Stimulated activated CD8-positive, alpha-beta memory T cell treated with anti-CD3 and anti-CD28 coated beads, Interleukin-7, amount 100 ng/mL, for 1 hour (primary cell): ENCODE results near the gene ELAPOR2.
"Not testable (repeated sequence)": the region's sequence is repeated elsewhere in the genome, so short reads cannot be mapped to it uniquely, and the experiment has no call there.

Experiments
- DNase-seq, 2 donors: peaks; one replicate each; pipeline ENCODE4 v3.0.0-alpha.2; 2020; ENCODE audit warnings: low read depth in 2 of 2

ELAPOR2 gene, protein sequence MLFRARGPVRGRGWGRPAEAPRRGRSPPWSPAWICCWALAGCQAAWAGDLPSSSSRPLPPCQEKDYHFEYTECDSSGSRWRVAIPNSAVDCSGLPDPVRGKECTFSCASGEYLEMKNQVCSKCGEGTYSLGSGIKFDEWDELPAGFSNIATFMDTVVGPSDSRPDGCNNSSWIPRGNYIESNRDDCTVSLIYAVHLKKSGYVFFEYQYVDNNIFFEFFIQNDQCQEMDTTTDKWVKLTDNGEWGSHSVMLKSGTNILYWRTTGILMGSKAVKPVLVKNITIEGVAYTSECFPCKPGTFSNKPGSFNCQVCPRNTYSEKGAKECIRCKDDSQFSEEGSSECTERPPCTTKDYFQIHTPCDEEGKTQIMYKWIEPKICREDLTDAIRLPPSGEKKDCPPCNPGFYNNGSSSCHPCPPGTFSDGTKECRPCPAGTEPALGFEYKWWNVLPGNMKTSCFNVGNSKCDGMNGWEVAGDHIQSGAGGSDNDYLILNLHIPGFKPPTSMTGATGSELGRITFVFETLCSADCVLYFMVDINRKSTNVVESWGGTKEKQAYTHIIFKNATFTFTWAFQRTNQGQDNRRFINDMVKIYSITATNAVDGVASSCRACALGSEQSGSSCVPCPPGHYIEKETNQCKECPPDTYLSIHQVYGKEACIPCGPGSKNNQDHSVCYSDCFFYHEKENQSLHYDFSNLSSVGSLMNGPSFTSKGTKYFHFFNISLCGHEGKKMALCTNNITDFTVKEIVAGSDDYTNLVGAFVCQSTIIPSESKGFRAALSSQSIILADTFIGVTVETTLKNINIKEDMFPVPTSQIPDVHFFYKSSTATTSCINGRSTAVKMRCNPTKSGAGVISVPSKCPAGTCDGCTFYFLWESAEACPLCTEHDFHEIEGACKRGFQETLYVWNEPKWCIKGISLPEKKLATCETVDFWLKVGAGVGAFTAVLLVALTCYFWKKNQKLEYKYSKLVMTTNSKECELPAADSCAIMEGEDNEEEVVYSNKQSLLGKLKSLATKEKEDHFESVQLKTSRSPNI

DNA sequence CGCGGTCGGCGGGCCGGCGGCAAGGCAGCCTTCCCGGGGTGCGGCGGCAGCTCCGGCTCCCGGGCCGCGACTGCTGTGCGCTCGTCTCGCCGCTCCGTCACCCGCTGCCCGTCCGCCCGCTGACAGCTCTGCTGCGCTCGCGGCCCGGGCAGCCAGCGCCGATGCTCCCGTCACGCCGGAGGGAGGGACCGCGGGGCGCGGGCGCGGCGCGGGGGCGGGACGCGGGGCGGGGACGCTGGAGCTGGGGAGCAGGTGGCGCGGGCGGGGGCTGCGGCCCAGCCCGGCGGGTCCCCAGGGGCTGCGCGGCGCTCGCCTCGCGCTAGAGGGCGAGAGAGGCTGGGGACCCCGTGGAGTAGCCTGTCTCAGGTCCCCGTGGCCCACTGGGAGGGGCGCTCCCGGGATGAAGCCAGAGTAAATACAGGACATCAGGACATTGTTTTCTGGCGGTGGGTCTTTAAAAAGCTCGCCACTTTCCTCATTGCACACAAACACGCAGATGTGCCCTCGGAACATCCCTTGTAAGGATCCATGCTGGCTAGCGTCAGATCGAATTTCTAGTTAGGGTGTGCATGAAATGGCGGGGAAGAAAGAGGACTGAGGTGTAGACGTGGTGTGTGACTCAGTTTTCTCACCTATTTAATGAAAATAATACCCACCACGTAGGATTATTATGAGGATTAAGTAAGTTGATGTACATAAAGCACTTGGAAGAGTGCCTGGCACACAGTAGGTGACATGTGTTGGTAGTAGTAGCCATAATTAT is at the start of gene ELAPOR2:
TSS of gene ELAPOR2 (minus strand) at position 130 of the 763 bp plus-strand sequence. CDS start 141 bp downstream, outside the sequence.
- peak; percentile 60 to 71 for DNase-seq

DNA sequence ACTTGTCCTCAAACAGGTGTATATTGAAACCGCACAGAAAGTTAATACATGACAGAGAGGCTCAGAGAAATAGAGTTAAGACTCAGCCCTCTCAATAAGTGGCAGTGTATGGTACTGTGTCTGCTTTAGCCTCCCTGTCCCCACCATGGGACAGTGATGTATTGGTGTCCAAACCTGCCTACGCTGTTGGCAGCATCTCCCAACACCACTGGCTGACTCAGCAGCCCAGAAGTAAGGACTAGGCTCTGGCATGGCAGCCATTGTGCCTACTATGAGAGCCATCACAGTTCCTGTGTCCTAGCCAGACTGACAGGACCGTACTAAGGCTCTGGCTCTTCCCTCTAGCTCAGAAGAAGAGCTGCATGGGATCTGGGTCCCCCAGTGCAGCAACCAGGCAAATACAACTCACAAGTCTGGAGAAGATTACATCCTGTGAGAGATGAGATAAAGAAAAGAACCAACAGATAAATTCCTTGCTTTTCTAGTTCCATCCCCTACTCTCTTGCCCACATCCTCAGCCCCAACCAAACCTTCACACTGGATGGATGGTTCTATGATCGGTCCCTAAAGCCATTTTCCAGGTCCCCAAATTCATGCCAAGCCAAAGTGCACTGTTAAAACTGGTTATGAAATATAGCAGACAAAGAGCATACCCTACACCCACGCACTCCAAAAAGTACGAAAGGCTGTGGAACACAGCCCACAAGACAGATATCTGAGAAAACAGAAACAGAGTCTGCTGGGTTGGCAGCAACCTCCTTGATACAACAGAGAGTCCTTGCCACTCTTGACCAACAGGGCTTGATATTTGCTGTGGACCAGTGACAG is 48.7 kb upstream of the ELAPOR2 start:
- DNase-seq: no peak

DNA sequence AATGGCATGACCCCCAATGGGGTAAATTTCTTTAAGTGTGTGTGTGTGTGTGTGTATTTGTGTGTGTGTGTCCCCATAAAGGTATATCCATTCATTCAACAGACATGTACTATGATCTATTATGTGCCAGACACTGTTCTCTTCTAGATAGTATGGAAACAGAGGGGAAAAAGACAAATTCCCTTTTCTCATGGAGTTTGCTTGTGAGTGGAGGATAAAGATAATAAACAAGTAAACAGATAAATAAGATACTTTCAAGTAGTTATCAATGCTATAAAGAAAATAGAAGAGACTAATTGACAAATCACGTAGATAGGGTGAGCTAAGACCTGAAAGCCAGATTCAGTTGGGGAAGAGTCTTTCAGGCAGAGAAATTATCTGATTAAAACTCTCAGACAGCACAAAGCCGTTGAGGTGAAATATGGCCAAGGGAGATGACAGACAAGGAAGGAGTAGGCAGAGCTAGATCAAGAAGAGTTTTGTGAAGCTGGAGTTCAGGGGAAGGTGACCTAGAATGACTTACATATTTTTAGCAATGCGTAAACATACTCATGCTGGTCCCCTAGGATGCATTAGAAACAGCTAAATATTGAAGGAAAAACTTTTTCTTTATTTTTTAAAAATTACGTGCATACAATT is 47.6 kb upstream of the ELAPOR2 start:
- no peak for DNase-seq

DNA sequence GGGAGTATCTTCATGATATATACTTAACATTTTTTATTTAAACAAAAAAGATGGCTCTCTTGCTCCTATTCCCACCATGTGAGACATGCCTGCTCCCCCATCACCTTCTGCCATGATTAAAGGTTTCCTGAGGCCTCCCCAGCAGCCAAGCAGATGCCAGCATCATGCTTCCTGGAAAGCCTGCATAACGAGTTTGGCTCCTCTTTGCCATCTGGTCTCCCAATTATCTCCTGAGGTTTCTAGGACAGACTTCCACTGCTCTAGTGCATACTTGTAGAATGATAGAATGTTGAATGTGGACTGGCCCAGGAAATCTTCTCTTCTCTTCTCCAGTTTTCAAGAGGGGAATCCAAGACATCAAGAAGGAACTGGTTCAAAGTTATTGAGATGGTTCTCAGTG is 45.9 kb upstream of the ELAPOR2 start:
- no peak for DNase-seq

DNA sequence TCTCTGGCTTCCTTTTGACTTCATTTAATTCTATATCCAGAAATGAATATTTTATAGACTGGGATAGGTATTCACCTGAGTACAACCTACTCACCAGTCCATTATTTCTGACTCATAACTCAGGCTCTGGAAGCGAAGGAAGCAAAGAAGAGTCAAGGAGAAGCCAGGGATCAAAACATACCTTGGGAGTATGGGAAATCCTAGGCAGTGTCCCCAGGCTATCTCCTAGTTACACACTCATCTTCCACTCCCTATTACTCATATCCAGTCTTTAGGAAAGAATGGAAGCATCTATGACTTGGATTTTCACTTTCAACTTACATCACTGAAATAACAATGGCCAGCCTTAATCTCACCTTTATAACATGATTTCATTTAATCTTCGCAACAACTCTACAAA is 40.9 kb upstream of the ELAPOR2 start:
- DNase-seq: no peak

DNA sequence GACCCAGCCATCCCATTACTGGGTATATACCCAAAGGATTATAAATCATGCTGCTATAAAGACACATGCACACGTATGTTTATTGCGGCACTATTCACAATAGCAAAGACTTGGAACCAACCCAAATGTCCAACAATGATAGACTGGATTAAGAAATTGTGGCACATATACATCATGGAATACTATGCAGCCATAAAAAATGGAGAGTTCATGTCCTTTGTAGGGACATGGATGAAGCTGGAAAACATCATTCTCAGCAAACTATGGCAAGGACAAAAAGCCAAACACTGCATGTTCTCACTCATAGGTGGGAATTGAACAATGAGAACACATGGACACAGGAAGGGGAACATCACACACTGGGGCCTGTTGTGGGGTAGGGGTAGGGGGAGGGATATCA is 37.9 kb upstream of the ELAPOR2 start:
- not testable (repeated sequence) for DNase-seq

DNA sequence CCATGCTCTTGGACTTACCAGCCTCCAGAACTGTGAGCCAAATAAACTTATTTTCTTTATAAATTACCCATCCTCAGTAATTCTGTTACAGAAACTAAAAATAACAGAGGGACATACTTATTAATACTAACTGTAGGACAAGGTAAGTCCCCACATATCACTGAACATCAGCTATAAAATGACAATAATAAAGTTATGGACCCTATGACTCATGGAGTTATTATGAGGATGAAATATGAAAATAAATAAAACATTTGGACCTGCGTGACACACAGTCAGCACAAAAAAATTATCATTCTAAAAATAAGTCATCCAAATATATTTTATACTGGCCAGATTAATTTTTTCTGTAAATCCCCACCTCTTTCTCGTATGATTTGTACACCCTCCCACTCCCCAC is 34.9 kb upstream of the ELAPOR2 start:
- DNase-seq: no peak

DNA sequence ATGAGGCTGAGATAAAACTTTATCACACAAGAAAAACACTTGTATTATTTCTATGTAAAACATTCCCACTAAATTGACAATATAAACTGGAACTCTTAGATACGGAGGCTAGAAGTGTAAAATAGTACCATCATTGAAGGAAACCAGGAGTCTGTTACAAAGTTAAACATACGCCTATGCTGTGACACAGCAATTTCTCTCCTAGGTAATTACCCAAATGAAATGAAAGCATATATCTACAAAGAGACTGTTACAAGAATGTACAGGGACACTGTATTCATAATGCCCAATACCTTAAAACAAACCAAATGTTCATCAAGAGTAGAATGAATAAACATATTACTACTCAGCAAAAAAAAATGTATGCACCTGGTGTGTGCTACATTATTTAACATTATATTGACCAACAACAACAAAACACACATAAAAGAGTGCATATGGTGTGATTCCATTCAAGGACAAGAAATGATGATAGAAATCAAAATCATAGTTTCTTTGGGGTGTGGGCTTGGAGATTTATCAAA is 33.2 kb upstream of the ELAPOR2 start:
- DNase-seq: no peak

DNA sequence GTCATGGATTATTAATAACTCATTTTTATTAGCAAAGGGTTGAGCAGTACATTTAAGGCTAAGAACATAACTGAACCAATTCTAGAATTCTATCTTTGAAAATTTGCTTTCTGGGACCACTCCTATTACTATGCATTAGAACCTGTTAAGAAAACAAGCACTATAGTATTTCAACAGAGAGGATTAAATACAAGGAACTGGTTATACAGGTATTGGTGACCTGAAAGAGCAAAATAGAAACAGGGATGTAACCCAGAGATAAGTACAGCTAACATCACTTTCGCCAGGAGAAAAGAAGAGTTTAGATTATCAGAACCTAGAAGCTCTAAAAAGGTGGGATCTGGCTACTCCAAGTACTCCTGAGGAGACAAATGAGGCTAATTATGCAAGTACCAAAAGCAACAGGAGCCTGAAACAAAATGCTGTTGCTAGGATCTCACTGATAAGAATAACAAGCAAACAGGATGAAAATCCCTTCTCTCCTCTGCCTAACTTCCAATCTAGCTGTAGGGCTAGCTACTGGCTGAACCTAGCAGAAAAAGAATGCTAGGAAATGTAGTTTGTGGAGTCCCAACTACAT is 32.1 kb upstream of the ELAPOR2 start:
- no peak for DNase-seq

DNA sequence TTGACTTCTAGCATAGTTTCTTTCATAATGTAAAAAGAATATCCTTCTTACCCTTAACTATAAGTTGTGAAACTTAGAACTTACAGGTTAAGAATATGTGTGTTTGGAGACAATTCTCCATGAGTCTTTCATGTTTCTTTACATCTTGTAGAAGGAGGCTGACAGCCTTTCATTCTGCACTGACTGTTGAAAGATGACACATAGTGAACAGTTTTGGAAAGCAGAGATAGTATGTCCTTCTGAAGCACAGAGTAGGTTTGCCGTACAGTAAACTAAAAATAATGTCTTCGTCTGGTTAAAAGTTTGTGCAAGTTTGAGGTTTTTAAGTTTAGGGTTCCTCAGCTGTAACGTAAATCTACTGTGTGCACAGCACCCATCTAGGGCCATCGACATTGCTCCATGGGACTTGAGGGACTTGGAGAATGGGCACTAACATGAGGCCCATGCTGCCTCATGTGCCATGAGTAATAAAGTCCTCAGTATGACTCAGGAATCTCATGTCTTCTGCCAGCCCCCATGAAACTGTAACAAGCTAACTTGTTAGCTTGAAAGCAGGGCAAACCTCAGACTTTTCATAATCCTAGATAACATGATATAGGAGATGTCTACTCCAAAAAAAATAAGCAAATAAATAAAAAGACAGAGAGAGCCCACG is 24.5 kb upstream of the ELAPOR2 start:
- DNase-seq: no peak

DNA sequence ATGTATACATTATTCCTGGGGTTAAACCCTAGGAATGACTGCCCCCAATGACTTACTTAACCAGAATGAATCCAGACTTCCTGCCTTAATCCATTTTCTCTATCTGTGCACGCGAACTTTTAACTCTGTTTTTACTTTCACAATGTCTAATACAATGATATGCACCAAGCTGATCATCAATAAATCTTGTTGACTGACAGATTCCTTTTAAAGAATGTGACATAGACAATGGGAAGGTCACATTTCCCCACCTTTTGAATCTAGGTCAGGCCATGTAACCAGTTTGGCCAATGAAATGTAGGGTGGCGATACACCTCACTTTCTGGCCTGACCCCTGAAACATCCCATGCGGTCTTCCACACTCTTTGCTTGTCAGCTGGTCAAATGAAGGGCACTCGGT is 23.2 kb upstream of the ELAPOR2 start:
- no peak for DNase-seq

DNA sequence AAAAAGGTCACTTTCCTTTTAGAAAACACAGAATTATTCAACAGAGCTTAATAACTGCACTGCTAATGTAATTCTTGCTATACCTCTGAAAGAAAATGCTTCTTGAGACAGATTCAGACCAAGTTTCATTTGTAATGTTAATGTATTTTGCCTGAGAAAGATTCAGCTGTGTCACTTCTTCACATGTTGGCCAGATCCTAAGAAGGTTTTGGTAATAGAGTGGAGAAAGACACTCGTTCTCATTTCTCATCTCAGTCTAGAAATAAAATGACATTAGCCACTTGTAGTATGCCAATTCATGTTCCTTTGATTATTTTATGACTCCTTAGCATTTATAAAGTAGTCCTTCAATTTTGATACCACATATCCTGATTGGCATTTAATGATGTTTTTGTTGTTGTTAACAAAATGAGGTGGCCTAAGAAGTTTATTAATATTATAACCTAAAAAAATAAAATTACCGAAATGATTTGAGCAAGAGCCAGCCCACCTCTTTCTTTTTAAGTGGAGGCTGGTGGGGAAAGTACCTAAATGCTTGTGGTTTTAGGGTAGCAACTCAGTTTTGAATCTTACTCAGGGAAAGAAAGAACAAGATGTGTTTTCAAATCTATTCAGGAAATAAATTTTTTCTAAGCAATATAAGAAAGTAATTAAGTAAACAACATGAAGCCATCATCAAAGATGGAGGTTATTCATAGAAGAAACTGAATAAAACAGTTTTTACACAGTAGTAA is 16.4 kb upstream of the ELAPOR2 start:
- DNase-seq: no peak

DNA sequence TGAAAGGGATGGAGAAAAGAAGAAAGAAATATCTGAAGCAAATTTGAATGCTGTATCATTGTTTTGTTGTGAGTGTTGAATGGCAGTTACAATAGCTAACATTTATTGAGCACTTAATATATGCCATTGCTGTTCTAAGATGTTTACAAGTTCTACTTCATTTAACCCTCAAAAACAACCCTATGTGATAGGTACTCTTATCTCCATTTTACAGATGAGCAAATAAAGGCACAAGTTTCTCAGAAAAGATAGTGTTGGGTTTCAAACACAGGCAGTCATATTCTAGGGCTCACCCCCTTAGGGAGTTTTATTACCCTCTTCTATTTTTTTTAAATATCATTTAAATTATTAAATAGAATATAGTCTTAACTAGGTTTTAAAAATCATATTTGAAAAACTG is 8.3 kb upstream of the ELAPOR2 start:
- no peak for DNase-seq

DNA sequence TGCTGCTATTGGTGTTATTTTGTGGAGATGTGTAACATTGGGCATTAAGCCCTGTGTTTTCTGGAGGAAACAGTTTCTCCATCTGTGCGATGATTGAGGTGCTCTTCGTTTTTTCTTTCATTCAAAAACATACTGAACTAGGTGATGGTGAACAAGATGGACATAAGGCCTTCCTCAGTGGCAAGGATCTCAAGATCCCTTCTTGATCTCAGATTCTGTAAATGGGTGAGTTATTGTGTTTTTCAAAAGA is 759 bp upstream of the ELAPOR2 start:
- DNase-seq: no peak

DNA sequence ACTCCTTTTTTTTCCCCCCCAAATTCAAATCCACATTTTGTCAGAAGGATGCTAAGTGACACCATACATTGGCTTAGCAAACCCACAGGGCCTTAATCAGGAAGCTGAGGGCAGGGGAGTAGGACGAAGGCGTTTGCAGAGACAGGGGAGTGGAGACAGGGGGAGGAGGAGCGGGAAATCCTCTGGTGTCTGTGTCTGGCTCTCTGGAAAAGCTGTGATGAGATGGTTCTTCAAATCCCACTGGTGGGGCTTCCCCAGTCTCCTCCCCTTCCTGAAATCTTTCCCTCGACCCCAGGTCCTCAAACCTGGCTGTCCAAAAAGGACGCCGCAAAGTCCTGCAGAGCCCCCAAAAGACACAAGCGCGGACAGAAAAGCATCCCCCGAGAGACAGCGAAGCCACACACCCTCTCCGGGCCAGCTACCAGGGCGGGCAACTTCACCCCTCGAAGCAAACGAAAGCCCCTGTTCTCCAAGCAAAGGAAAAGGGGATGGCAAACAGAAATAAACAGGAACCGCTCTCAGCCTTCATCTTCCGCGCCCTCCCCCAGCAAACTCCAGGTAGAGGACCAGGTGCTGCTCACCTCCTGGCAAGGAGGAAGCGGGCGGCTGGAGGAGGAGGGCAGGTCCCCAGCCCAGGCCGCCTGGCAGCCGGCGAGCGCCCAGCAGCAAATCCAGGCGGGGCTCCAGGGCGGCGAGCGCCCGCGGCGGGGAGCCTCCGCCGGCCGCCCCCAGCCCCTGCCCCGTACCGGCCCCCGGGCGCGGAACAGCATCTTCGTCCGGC is 520 bp downstream of the ELAPOR2 start:
- no peak for DNase-seq

DNA sequence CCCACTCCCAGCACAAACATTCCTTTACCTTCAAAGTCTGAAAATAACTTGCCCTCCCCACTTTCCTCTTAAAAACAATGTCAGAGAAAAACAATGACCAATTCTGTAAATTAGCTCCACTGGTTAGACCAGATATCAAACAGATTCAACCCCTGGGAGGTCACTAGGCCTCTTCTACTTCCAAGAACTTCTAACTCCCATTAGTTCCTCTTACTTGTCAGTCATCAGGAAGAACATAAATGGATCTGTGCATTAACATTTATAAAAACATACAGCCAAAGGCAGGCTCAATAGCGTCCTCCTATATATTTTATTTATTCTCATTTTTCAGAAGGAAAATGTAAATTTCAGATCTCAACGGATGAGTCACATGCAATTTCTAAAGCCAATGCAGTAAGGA is 2.2 kb downstream of the ELAPOR2 start:
- no peak for DNase-seq

DNA sequence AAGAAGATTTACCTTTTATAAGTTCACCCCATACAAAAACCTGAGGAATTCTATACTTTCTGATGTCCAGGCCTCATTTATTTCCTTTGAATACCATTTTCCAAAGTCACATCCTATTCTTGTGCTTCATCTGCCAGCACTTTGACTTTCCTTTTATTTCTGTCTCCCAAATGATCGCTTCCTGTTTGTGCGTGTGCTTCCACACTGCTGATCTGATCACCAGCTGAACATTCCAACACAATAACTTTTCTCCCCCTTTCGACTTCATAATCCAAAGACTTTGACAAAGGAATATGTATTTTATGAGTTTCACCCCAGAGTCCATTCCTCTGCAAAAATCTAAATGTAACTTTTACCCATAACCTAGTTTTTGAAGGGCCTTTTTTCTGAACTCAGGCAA is 3.1 kb downstream of the ELAPOR2 start:
- no peak for DNase-seq

DNA sequence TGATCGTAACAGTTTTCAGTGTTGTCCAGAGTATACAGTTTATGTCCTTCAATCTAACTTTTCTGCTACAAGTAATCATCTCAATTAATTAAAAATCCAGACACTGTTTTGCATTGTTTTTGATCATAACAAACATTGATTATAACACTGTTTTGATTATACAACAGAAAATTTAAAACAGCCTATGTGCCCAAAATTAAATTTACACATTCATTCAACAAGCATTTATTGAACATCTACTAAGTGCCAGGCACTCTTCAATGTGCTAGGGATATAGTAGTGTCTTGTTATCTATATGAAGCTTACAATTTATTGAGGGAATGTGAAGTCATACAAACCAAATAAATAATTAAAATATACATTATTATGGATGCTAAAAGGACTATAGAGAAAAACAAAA is 10.6 kb downstream of the ELAPOR2 start:
- DNase-seq: no peak
